OCI-M2 (cell line): ENCODE results near the gene GPC5.

ENCODE experiments used
- DNase-seq: peaks from one replicate; lab custom pipeline; 2025; ENCODE audit not compliant: unreplicated experiment; lab: John Stamatoyannopoulos, UW

Gene GPC5

DNA sequence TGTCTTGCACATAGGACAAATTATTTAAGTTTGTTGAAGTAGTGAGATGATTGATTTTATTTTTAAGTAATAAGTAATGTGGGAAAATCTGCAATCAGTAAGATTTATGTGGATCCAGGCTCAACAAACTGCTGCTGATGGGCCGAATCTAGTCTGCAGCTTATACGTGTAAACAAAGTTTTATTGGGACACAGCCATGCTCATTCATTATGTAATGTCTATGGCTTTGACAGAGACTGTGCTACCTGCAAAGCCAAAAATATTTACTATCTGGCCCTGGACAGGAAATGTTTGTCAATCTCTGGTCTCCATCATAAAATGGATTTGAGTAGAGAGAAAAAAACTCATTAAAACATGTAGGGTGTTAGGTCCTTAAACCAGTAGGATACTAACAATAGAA lies 728.0 kb downstream of the GPC5 start:
- DNase-seq, result no peak

GRCh38 chr13:92135509-92135908 lies 737.1 kb downstream of the GPC5 start:
- no peak for DNase-seq

- no peak for DNase-seq
These were observed 738.2 kb downstream of the GPC5 start for GRCh38 chr13:92136449-92137155.

- no peak for DNase-seq
These were observed 739.1 kb downstream of the GPC5 start for GRCh38 chr13:92137520-92137919.

- DNase-seq, result no peak
These were observed 745.3 kb downstream of the GPC5 start for GRCh38 chr13:92143766-92144165.

- no peak for DNase-seq
These were observed 752.2 kb downstream of the GPC5 start for GRCh38 chr13:92150606-92151005.

GRCh38 chr13:92158346-92158745 lies 759.9 kb downstream of the GPC5 start:
- peak; percentile 43 for DNase-seq

- DNase-seq, result no peak
These were observed 766.4 kb downstream of the GPC5 start for GRCh38 chr13:92164822-92165221.

DNA sequence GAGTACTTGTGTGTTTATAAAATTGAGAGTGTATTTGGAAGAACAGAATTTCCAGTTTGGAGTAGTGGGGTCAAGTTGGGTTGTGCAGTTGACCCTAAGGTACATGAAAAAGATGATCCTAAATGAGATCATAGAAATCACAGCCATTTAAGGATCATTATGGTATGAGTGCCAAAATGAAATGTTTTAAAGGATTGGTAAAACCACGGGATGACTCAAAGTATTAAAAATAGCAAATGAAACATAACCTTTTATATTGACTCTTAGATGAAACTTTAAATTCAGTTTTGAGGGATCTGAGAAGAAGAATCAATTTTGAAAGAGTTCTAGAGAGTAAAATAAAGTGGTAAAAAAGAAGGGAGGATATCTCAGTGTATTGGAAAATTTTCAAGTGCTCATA lies 773.8 kb downstream of the GPC5 start:
- DNase-seq, result no peak

GRCh38 chr13:92173254-92173653 lies 774.8 kb downstream of the GPC5 start:
- DNase-seq, result no peak

DNA sequence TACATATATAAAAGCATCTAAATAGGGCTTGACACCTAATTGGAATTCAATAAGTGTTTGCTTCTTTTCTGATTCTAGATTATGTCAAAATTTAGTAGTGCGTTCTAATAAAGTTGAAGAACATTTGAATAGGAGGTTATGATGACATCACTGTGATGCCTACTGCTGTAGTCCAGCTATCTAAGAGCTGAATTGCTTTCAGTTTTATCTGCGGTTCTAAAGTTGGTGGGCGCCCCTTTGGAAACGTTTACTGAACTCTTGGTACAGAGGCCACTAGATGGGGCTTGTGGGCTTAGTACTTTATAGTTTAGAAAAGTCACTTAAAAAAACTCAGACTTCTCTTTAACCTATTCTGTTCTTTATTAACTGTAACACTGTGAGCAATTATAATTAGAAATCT lies 776.9 kb downstream of the GPC5 start:
- DNase-seq, result peak; percentile 34

DNA sequence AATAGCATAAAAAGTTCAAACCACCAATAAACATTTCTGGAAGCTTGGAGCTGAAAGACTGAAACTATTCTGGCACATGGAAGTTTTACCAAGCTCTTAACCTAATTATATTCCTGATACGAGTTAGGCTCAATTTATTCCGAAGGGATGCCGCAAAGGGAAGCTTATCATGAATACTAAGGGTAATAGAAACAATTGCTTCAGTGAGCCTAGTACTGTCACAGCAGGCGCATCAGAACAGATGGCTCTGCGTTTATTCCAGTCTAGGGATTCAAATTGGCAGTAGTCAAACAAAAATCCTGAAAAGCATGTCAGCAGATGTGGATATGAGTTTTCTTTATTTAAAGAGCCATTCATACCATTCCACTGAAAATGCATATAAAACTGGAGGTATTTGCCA lies 779.5 kb downstream of the GPC5 start:
- DNase-seq, result no peak

DNA sequence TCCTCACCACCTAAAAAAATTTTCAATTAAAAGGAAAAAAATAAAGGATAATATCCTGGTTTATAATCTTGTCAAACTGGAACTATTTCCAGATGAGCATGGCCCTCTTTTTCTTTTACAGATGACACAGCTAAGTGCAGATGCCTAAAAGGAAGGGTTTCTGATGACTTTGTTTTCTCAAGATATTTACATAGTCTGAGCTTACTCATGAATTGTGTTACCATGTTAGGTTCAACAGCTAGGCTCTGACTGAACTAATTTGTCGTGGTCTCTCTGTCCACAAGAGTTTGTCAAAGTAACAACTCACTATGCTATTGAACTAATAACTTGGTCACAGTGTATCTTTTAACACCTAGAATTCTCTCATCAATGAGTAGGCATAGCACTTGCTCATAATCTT lies 780.8 kb downstream of the GPC5 start:
- DNase-seq, result no peak

DNA sequence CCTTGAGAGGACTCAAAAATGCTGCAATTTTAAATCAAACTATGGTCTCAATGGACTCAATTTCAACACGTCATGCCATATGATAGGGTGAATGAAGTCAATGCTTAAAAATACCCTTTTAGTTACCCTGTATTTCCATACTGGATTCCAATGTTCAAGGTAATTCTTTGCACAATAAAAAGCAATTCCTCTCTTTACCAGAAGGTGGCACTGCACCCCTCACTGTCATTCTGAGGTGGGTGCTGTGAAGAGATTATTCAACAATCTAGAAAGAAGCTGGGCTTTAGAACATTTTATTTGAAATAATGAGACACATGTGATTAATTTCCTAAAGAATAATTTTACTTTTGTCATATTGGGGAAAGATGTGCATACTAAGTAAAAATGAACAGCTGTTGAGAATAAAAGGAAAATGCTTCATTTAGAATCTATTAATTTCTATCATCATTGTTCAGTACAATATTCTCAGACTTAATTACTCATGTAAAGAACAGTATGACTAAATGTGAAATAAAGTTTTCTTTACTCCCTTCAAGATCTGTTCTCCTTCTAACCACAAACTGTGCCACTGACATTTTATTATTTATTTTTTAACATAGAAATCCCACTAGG lies 789.1 kb downstream of the GPC5 start:
- DNase-seq, result no peak

- no peak for DNase-seq
These were observed 790.2 kb downstream of the GPC5 start for GRCh38 chr13:92188574-92188973.

DNA sequence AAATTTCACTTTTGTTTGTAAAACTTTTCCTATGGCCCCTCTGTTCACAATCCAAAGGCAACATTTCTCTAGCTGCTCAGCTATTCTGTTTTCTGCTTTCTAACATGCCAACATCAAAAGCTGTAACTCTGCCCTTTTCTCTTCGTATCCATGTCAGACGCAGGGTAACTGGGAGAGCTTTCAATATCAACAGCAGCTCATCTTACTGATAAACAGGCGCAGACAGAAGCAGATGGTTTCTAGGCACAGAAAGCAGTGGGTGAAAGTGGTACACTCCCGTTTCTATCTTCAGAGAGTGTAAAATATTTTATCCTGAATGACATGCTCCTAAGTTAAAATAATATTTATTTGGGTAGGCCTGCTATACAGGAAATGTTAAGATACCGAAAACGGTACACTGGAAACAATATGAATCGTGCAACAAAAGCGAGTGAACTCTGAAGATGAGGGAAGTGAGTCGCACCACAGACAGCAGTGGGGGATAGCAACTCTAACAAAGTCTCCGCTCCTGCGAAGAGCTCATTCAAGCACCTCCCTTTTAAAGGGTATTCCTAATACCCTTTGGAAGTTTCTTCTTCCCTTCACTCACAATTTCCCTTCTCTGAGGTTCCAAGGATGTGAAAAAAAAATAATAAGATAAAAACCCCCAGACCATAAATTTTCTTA lies 798.3 kb downstream of the GPC5 start:
- no peak for DNase-seq

GRCh38 chr13:92197669-92198068 lies 799.2 kb downstream of the GPC5 start:
- no peak for DNase-seq

DNA sequence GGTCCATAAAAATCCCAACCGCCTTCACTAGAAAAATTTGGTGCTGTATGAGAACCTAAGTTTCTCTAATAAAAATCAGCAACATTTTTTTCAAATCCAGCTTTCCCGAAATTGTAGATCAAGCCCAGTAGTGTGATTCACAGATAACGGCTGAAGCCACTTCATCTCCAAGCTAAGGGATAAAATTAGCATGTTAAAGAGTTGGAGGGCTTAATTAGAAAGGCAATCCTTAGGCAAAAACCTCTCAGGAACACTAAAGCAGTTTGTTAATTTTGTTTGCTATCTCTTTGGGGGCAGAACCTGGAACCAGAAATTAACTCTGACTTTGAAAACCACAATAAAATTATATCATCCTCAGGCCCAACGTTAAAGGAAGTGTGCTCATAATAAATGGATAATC lies 820.2 kb downstream of the GPC5 start:
- no peak for DNase-seq

DNA sequence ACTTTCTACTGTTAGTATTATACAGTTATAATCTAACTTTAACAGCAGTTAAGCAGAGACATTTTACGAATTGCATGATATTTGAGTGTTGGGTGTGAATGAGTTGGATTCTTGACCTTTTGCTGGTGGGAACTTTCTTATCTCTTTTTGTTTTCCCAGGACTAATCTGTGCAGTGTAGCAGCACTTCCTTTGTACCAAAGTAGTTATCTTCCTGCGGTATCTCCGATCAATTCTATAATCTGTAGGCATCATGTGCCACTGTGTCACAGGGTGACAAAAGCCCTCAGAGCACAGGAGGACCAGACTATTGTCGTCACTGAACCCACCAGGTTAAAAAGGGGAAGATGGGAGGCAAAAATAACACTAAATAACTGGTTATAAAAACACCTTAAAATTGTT lies 823.5 kb downstream of the GPC5 start:
- DNase-seq, result no peak

GRCh38 chr13:92224052-92224821 lies 825.8 kb downstream of the GPC5 start:
- peak; percentile 37 for DNase-seq

- no peak for DNase-seq
These were observed 826.4 kb downstream of the GPC5 start for GRCh38 chr13:92224825-92225224.

DNA sequence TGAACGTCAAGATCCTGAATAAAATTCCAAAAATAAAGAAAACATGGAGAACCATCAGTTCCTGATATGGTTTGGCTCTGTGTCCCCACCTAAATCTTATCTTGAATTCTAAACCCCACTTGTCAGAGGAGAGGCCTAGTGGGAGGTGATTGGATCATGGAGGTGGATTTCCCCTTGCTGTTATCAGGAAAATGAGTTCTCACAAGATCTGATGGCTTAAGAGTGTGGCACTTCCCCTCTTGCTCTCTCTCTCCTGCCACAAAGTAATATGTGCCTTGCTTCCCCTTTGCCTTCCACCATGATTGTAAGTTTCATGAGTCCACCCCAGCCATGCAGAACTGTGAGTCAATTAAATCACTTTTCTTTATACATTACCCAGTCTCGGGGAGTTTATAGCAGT lies 827.4 kb downstream of the GPC5 start:
- no peak for DNase-seq
